Activated naive CD4-positive, alpha-beta T cell treated with anti-CD3 and anti-CD28 coated beads, Interleukin-2, amount 10 ng/mL, durations not matched to agents 7 days and 5 days (primary cell): ENCODE measurements around the gene AP2B1.

ENCODE experiments used
- CTCF ChIA-PET: fragments of 350-600 bp; sonication (Branson Sonifier 250); formaldehyde crosslinking; loops from one replicate; lab custom pipeline; 2021; ENCODE audit warnings: antibody characterized with exemption; lab: Charles Lee
- DNase-seq: peaks from one replicate; pipeline ENCODE4 v3.0.0-alpha.2; 2020
- H3K27ac Mint-ChIP-seq: one replicate; pipeline ENCODE4 v1.8.0; 2021; ENCODE audit warnings: mild to moderate bottlenecking, moderate library complexity, mixed read lengths
- H3K27me3 Mint-ChIP-seq: one replicate; pipeline ENCODE4 v1.8.0; 2021; ENCODE audit warnings: mild to moderate bottlenecking, mixed read lengths
- H3K36me3 Mint-ChIP-seq: one replicate; pipeline ENCODE4 v1.8.0; 2021; ENCODE audit warnings: mixed read lengths
- H3K4me1 Mint-ChIP-seq: one replicate; pipeline ENCODE4 v1.8.0; 2021; ENCODE audit warnings: mixed read lengths
- H3K4me3 Mint-ChIP-seq: one replicate; pipeline ENCODE4 v1.8.0; 2021; ENCODE audit warnings: mild to moderate bottlenecking, moderate library complexity, mixed read lengths
- H3K9me3 Mint-ChIP-seq: one replicate; pipeline ENCODE4 v1.8.0; 2021; ENCODE audit warnings: mixed read lengths

The AP2B1 gene

DNA sequence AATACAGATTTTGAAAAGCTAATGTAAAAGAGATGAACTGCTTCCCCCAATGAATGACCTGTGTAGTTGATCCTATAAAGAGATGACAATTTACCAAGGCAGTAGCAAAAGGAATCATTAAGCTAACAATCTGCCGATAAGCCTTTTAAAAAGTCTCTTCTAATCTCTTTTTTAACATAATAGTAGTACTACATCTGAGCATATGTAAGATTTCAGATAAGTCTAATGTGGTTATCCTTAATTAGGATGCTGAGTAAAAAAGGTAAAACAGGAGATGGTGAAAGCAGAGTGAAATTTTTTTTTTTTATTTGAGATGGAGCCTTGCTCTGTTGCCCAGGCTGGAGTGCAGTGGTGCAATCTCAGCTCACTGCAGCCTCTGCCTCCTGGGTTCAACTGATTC, 118.1 kb downstream of the AP2B1 start:
- Mint-ChIP-seq H3K36me3 (peaks cover 18% of the 10 kb centered on the region), H3K4me3 (no peak overlapping the region), H3K4me1 (peaks cover 15% of the 10 kb centered on the region), H3K9me3 (no peaks in the 10 kb centered on the region), H3K27ac (no peak overlapping the region), H3K27me3 (no peaks in the 10 kb centered on the region)
- CTCF ChIA-PET = interaction anchor here (2.6 kb wide), 1 partner anchor 59 kb away, joined by 8 read pairs; no protein-coding TSS in a partner anchor
- DNase-seq = no peak

DNA sequence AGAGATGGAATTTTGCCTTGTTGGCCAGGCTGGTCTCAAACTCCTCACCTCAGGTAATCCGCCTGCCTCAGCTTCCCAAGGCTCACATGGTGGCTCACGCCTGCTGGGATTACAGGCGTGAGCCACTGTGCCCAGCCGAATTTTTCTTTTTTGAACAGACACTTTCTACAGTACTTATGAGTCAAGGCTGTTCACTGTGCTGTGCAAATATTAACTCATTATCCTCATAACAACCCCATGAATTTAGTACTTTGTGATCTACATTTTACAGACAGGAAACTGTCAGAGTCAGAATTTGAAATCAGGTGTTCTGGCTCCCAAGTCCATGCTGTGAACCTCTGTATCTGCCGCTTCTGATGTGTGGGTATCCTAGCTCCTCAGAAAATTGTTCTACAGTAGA, 118.6 kb downstream of the AP2B1 start:
- no peaks in the 10 kb centered on the region for H3K27me3 Mint-ChIP-seq
- peaks cover 22% of the 10 kb centered on the region for H3K36me3 Mint-ChIP-seq
- H3K27ac Mint-ChIP-seq = no peak overlapping the region
- H3K4me3 Mint-ChIP-seq = no peak overlapping the region
- DNase-seq = no peak
- peaks cover 15% of the 10 kb centered on the region for H3K4me1 Mint-ChIP-seq
- CTCF ChIA-PET = interaction anchor here (2.6 kb wide), 1 partner anchor 58 kb away, joined by 8 read pairs; no protein-coding TSS in a partner anchor
- H3K9me3 Mint-ChIP-seq = no peaks in the 10 kb centered on the region

GRCh38 chr17:35708149-35708548, 121.0 kb downstream of the AP2B1 start:
- no peak overlapping the region for H3K4me3 Mint-ChIP-seq
- H3K9me3 Mint-ChIP-seq = no peaks in the 10 kb centered on the region
- peaks cover 20% of the 10 kb centered on the region for H3K4me1 Mint-ChIP-seq
- CTCF ChIA-PET = interaction anchor here (1.2 kb wide), 1 partner anchor 39 kb away, joined by 3 read pairs; no protein-coding TSS in a partner anchor
- no peaks in the 10 kb centered on the region for H3K27me3 Mint-ChIP-seq
- peaks cover 17% of the 10 kb centered on the region for H3K36me3 Mint-ChIP-seq
- H3K27ac Mint-ChIP-seq = no peak overlapping the region
- no peak for DNase-seq

DNA sequence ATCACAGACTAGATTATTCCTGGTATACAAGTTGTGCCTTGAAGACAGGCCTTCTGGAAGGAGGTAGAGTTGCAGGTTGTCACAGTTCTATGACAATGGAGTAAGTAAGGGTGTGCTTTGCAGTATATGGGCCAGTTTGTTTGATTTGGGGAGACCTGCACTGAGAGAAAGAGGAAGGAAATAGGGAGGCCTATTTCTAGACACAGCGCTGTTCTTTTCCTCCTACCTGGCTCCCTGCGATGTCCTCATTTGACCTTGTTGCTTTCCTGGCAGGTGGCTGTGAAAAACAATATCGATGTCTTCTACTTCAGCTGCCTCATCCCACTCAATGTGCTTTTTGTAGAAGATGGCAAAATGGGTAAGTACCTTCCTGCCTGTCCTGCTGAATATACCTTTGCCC, 121.8 kb downstream of the AP2B1 start:
- Mint-ChIP-seq H3K9me3 (no peaks in the 10 kb centered on the region), H3K4me3 (no peak overlapping the region), H3K27ac (peak overlapping the region; percentile 6), H3K27me3 (no peaks in the 10 kb centered on the region), H3K36me3 (peaks cover 17% of the 10 kb centered on the region), H3K4me1 (peaks cover 20% of the 10 kb centered on the region)
- no peak for DNase-seq
- CTCF ChIA-PET = interaction anchor here (1.2 to 1.8 kb wide), 2 partner anchors 38 to 96 kb away, joined by 3 to 4 read pairs; no protein-coding TSS in a partner anchor

- Mint-ChIP-seq H3K9me3 (no peaks in the 10 kb centered on the region), H3K36me3 (peaks cover 17% of the 10 kb centered on the region), H3K27me3 (no peaks in the 10 kb centered on the region), H3K4me1 (peaks cover 20% of the 10 kb centered on the region), H3K4me3 (no peak overlapping the region), H3K27ac (no peak overlapping the region)
- no peak for DNase-seq
- CTCF ChIA-PET = interaction anchor here (0.7 to 1.8 kb wide), 2 partner anchors 40 to 97 kb away, joined by 3 to 4 read pairs; no protein-coding TSS in a partner anchor
These were observed 122.8 kb downstream of the AP2B1 start for GRCh38 chr17:35709874-35710273.

GRCh38 chr17:35710950-35711349, 123.8 kb downstream of the AP2B1 start:
- H3K27ac Mint-ChIP-seq = no peak overlapping the region
- H3K36me3 Mint-ChIP-seq = peaks cover 17% of the 10 kb centered on the region
- H3K27me3 Mint-ChIP-seq = no peaks in the 10 kb centered on the region
- no peaks in the 10 kb centered on the region for H3K9me3 Mint-ChIP-seq
- CTCF ChIA-PET = interaction anchor here (1.2 kb wide), 1 partner anchor 13 kb away, joined by 4 read pairs; no protein-coding TSS in a partner anchor
- DNase-seq = no peak
- H3K4me1 Mint-ChIP-seq = peaks cover 16% of the 10 kb centered on the region
- H3K4me3 Mint-ChIP-seq = no peak overlapping the region

DNA sequence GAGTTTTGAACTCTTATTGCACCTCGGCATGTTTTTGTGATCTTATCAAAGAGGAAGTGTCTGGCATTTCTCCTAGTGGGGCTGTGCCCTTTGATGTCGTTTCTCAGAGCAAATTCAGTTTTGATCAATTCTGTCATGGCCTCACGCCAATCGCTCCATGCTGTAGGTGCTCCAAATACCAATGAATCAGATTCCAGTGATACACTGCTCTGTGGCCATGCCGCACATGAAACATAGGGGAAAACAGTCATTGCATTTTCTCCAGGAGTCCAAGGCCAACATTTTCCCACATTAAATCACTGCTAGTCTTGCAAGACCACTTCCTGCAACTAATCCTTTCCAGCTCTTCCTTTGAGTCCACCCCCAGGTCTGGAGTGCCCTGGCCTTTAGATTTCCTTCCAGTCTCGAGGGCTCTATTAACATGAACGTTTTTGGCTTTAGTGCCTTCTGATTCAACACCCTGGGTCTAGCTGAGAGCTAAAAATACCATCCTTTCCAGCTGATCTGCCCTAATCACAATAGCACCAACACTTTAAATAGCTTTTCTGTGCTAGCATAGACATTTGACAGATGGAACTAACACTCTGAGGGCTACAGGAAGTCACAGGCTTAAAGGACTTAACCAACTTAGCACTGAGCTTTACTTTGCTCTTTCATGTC, 126.1 kb downstream of the AP2B1 start:
- Mint-ChIP-seq H3K4me1 (peaks cover 16% of the 10 kb centered on the region), H3K27ac (no peak overlapping the region), H3K4me3 (no peak overlapping the region), H3K27me3 (no peaks in the 10 kb centered on the region), H3K36me3 (peaks cover 33% of the 10 kb centered on the region), H3K9me3 (no peaks in the 10 kb centered on the region)
- CTCF ChIA-PET = interaction anchor here (0.6 kb wide), 1 partner anchor 71 kb away, joined by 3 read pairs; no protein-coding TSS in a partner anchor
- no peak for DNase-seq

- peaks cover 5% of the 10 kb centered on the region for H3K4me1 Mint-ChIP-seq
- no peaks in the 10 kb centered on the region for H3K9me3 Mint-ChIP-seq
- H3K27ac Mint-ChIP-seq = no peak overlapping the region
- H3K27me3 Mint-ChIP-seq = no peaks in the 10 kb centered on the region
- no peak overlapping the region for H3K4me3 Mint-ChIP-seq
- peaks cover 37% of the 10 kb centered on the region for H3K36me3 Mint-ChIP-seq
- CTCF ChIA-PET = interaction anchor here (1.0 kb wide), 1 partner anchor 33 kb away, joined by 4 read pairs; no protein-coding TSS in a partner anchor
- DNase-seq = no peak
These were observed 127.9 kb downstream of the AP2B1 start for GRCh38 chr17:35714988-35715387.

DNA sequence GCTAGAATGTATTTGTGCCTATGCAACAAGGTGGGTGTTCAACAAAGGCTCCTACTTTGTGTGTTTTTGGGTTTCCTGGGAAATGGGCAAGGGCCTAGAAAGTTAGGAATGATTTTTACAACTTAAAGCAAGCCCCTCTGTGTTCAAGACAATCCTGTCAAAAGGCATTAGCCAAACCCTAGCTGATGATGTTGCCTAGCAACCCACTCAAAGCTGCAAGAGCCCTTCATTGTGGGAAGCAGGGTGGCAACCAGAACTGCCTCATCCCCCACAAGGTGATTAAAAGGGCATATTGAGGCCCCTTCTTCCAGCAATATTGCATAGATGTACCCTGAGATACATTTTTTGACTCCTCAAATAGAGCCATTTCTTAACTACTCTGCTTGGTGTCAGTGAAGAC, 128.3 kb downstream of the AP2B1 start:
- CTCF ChIA-PET = interaction anchor here (1.0 kb wide), 1 partner anchor 32 kb away, joined by 4 read pairs; no protein-coding TSS in a partner anchor
- no peak for DNase-seq
- H3K36me3 Mint-ChIP-seq = peaks cover 36% of the 10 kb centered on the region

DNA sequence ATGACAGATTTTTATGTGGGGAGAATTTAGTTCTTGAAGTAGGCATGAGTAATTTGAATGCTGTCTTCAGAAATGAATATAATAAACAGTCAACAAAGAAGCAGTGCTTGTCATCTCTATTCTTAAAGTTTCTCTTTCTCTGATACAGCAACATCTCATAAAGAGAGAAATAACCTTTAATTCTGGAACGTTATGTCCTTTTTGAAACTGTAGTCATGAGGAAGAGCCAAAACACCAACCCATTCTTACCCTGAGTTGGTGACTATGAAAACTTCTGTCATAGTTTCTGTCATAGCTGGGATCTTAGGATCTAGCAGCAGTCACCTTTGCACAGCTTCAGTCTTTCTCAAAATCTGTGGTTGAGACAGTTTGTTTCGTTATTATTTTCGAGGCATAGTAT, 129.1 kb downstream of the AP2B1 start:
- H3K27me3 Mint-ChIP-seq = no peaks in the 10 kb centered on the region
- CTCF ChIA-PET = no interaction called here
- peaks cover 4% of the 10 kb centered on the region for H3K4me1 Mint-ChIP-seq
- H3K9me3 Mint-ChIP-seq = no peaks in the 10 kb centered on the region
- DNase-seq = no peak
- H3K27ac Mint-ChIP-seq = no peak overlapping the region
- no peak overlapping the region for H3K4me3 Mint-ChIP-seq
- H3K36me3 Mint-ChIP-seq = peaks cover 35% of the 10 kb centered on the region

More for the DNA sequence above, 128.3 kb downstream of the AP2B1 start:
- Mint-ChIP-seq H3K27ac (no peak overlapping the region), H3K27me3 (no peaks in the 10 kb centered on the region), H3K4me1 (peaks cover 5% of the 10 kb centered on the region), H3K4me3 (no peak overlapping the region), H3K9me3 (no peaks in the 10 kb centered on the region)

GRCh38 chr17:35716897-35717465, 129.9 kb downstream of the AP2B1 start:
- CTCF ChIA-PET = interaction anchor here (1.5 kb wide), 1 partner anchor 104 kb away, joined by 5 read pairs; no protein-coding TSS in a partner anchor
- no peak overlapping the region for H3K27ac Mint-ChIP-seq
- H3K36me3 Mint-ChIP-seq = peaks cover 36% of the 10 kb centered on the region
- H3K4me1 Mint-ChIP-seq = peaks cover 2% of the 10 kb centered on the region
- DNase-seq = no peak
- H3K27me3 Mint-ChIP-seq = no peaks in the 10 kb centered on the region
- H3K9me3 Mint-ChIP-seq = no peaks in the 10 kb centered on the region
- no peak overlapping the region for H3K4me3 Mint-ChIP-seq

GRCh38 chr17:35717475-35717874, 130.4 kb downstream of the AP2B1 start:
- Mint-ChIP-seq H3K9me3 (no peaks in the 10 kb centered on the region), H3K27me3 (no peaks in the 10 kb centered on the region), H3K27ac (no peak overlapping the region), H3K4me3 (no peak overlapping the region), H3K36me3 (peaks cover 35% of the 10 kb centered on the region), H3K4me1 (no peaks in the 10 kb centered on the region)
- DNase-seq = no peak
- CTCF ChIA-PET = interaction anchor here (1.5 kb wide), 1 partner anchor 104 kb away, joined by 5 read pairs; no protein-coding TSS in a partner anchor

GRCh38 chr17:35723735-35724134, 136.6 kb downstream of the AP2B1 start:
- Mint-ChIP-seq H3K27ac (no peak overlapping the region), H3K36me3 (peaks cover 33% of the 10 kb centered on the region), H3K27me3 (no peaks in the 10 kb centered on the region), H3K9me3 (no peaks in the 10 kb centered on the region), H3K4me3 (no peak overlapping the region), H3K4me1 (no peaks in the 10 kb centered on the region)
- no peak for DNase-seq
- CTCF ChIA-PET = interaction anchor here (0.8 to 1.4 kb wide), 4 partner anchors 13 to 111 kb away, joined by 3 to 4 read pairs (median 4); no protein-coding TSS in a partner anchor

DNA sequence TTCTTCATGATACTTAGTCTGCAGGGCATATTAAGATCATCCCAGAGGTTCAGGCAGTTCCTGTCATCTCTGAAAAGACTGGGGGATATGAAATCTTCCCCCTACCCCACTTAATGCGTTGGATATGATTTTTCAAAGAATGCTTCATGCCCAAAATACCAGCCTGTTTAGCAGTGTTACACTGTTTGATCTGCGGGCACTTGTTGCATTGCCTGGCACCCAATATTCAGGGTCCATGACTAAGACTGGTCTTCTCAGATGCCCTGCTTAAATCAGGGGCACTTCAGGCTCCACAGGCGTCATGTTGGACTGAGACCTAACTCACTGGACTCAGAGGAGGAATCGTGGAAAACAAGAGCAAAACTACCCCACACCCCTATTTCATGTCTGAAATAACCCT, 137.9 kb downstream of the AP2B1 start:
- CTCF ChIA-PET = no interaction called here
- Mint-ChIP-seq H3K27me3 (no peaks in the 10 kb centered on the region), H3K9me3 (no peaks in the 10 kb centered on the region), H3K4me3 (no peak overlapping the region), H3K4me1 (no peaks in the 10 kb centered on the region), H3K27ac (no peak overlapping the region), H3K36me3 (peaks cover 27% of the 10 kb centered on the region)
- DNase-seq = no peak
